Astrocyte (in vitro differentiated cells and primary cell): ENCODE data around the gene CAPS. TPM values are rescaled to one million over a fixed set of nuclear protein-coding genes. Genes with fewer than 3 reads are reported as not detected.
A peak's percentile ranks its signal among the peaks of the same experiment; 100 is the strongest.

Experiments used
- DNase-seq: peaks from one replicate; pipeline ENCODE4 v3.0.0-alpha.2; 2010; ENCODE audit warnings: low read depth
- FAIRE-seq: peaks from 2 replicates; lab custom pipeline; 2011; peaks lifted over from hg19 to GRCh38; lab: Jason Lieb, UNC
- H2AFZ ChIP-seq: 2 replicates; pipeline ENCODE4 v1.6.0; 2012; ENCODE audit warnings: low read depth, low read length, inconsistent platforms
- H3K27ac ChIP-seq: 2 replicates; pipeline ENCODE4 v1.5.1; 2011; ENCODE audit warnings: low read depth, low read length, inconsistent platforms
- H3K27me3 ChIP-seq: 2 replicates; pipeline ENCODE4 v1.6.0; 2011; ENCODE audit warnings: low read length, inconsistent platforms; ENCODE audit not compliant: insufficient read depth
- H3K36me3 ChIP-seq: 2 replicates; pipeline ENCODE4 v1.5.1; 2011; ENCODE audit warnings: low read length, inconsistent platforms; ENCODE audit not compliant: insufficient read depth
- H3K4me1 ChIP-seq: 2 replicates; pipeline ENCODE4 v1.5.1; 2011; ENCODE audit warnings: low read length, inconsistent platforms; ENCODE audit not compliant: insufficient read depth
- H3K4me2 ChIP-seq: 2 replicates; pipeline ENCODE4 v1.6.0; 2012; ENCODE audit warnings: low read length, inconsistent platforms
- H3K4me3 ChIP-seq: 2 replicates; pipeline ENCODE4 v1.5.1; 2011; ENCODE audit warnings: low read depth, mild to moderate bottlenecking, low read length, inconsistent platforms; ENCODE audit not compliant: insufficient read depth
- H3K79me2 ChIP-seq: 2 replicates; pipeline ENCODE4 v1.6.0; 2012; ENCODE audit warnings: mild to moderate bottlenecking, low read length, inconsistent platforms; ENCODE audit not compliant: insufficient read depth
- H3K9ac ChIP-seq: 2 replicates; pipeline ENCODE4 v1.6.0; 2012; ENCODE audit warnings: mild to moderate bottlenecking, low read length, inconsistent platforms
- H3K9me3 ChIP-seq: 2 replicates; pipeline ENCODE4 v1.5.1; 2012; ENCODE audit warnings: low read depth, mild to moderate bottlenecking, low read length, inconsistent platforms; ENCODE audit not compliant: insufficient read depth
- H4K20me1 ChIP-seq: 2 replicates; pipeline ENCODE4 v1.6.0; 2012; ENCODE audit warnings: low read length, inconsistent platforms; ENCODE audit not compliant: insufficient read depth
- H3K27ac Mint-ChIP-seq: one replicate; pipeline ENCODE4 v1.8.0; 2021; ENCODE audit warnings: mild to moderate bottlenecking, mixed read lengths; ENCODE audit not compliant: unreplicated experiment
- H3K27me3 Mint-ChIP-seq: one replicate; pipeline ENCODE4 v1.8.0; 2021; ENCODE audit warnings: low read depth, mixed read lengths; ENCODE audit not compliant: unreplicated experiment
- H3K36me3 Mint-ChIP-seq: one replicate; pipeline ENCODE4 v1.8.0; 2021; ENCODE audit warnings: low read depth, mixed read lengths; ENCODE audit not compliant: unreplicated experiment
- H3K4me1 Mint-ChIP-seq: one replicate; pipeline ENCODE4 v1.8.0; 2021; ENCODE audit warnings: low read depth, mixed read lengths; ENCODE audit not compliant: unreplicated experiment
- H3K4me3 Mint-ChIP-seq: one replicate; pipeline ENCODE4 v1.8.0; 2021; ENCODE audit warnings: mild to moderate bottlenecking, moderate library complexity, mixed read lengths; ENCODE audit not compliant: unreplicated experiment
- H3K9me3 Mint-ChIP-seq: one replicate; pipeline ENCODE4 v1.8.0; 2021; ENCODE audit warnings: mild to moderate bottlenecking, mixed read lengths; ENCODE audit not compliant: unreplicated experiment
- EZH2 ChIP-seq: IDR thresholded peaks from 2 replicates; pipeline ENCODE4 v1.6.1; 2012; ENCODE audit warnings: mild to moderate bottlenecking, low read length, inconsistent platforms; ENCODE audit not compliant: insufficient read depth
- total RNA-seq: library from RNA; stranded (reverse); gene quantifications from 2 replicates; pipeline ENCODE4 v1.2.1, GENCODE V29; 2021
- TF ChIP-seq, protein P1 (sequence below): IDR thresholded peaks from 2 replicates; pipeline ENCODE4 v1.5.1; 2011; ENCODE audit warnings: low read depth, mild to moderate bottlenecking, inconsistent platforms, low read length, moderate library complexity; ENCODE audit not compliant: insufficient read depth

Gene CAPS
- total RNA-seq, 1 donor from 2014 or later = 6.2 TPM

DNA sequence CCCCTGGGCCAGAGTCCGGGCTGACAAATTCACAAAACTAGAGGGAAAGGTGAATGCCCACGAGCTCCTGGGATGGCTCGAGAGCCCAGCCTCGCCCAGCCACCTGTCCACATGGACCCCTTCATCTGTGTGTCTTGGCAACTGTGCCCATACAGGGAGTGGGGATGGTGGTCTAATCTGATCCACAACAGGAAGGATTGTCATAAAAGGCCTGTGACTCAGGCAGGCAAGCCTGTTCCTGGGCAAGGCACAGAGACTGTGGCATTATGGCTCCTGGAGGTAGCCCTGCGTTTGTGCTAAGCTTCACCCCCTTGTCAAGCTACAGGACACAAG lies 20.0 kb downstream of the CAPS start:
- no peak overlapping the region for H3K4me3 Mint-ChIP-seq
- DNase-seq = no peak
- no peak for TF ChIP-seq EZH2
- TF ChIP-seq, protein P1, sequence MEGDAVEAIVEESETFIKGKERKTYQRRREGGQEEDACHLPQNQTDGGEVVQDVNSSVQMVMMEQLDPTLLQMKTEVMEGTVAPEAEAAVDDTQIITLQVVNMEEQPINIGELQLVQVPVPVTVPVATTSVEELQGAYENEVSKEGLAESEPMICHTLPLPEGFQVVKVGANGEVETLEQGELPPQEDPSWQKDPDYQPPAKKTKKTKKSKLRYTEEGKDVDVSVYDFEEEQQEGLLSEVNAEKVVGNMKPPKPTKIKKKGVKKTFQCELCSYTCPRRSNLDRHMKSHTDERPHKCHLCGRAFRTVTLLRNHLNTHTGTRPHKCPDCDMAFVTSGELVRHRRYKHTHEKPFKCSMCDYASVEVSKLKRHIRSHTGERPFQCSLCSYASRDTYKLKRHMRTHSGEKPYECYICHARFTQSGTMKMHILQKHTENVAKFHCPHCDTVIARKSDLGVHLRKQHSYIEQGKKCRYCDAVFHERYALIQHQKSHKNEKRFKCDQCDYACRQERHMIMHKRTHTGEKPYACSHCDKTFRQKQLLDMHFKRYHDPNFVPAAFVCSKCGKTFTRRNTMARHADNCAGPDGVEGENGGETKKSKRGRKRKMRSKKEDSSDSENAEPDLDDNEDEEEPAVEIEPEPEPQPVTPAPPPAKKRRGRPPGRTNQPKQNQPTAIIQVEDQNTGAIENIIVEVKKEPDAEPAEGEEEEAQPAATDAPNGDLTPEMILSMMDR = no peak
- no peak overlapping the region for H3K4me3 ChIP-seq
- H3K9me3 ChIP-seq = no peaks in the 10 kb centered on the region
- H3K9me3 Mint-ChIP-seq = no peaks in the 10 kb centered on the region
- no peaks in the 10 kb centered on the region for H3K27me3 Mint-ChIP-seq
- peaks cover 7% of the 10 kb centered on the region for H3K36me3 Mint-ChIP-seq
- peaks cover 13% of the 10 kb centered on the region for H3K4me1 ChIP-seq
- no peak overlapping the region for H3K4me2 ChIP-seq
- no peak overlapping the region for H3K27ac Mint-ChIP-seq
- H3K79me2 ChIP-seq = peaks cover 4% of the 10 kb centered on the region
- H3K36me3 ChIP-seq = peaks cover 16% of the 10 kb centered on the region
- H3K9ac ChIP-seq = no peak overlapping the region
- no peaks in the 10 kb centered on the region for H3K27me3 ChIP-seq
- H4K20me1 ChIP-seq = peaks cover 57% of the 10 kb centered on the region
- peaks cover 5% of the 10 kb centered on the region for H3K4me1 Mint-ChIP-seq
- no peak for FAIRE-seq
- no peak overlapping the region for H3K27ac ChIP-seq
- no peak overlapping the region for H2AFZ ChIP-seq

DNA sequence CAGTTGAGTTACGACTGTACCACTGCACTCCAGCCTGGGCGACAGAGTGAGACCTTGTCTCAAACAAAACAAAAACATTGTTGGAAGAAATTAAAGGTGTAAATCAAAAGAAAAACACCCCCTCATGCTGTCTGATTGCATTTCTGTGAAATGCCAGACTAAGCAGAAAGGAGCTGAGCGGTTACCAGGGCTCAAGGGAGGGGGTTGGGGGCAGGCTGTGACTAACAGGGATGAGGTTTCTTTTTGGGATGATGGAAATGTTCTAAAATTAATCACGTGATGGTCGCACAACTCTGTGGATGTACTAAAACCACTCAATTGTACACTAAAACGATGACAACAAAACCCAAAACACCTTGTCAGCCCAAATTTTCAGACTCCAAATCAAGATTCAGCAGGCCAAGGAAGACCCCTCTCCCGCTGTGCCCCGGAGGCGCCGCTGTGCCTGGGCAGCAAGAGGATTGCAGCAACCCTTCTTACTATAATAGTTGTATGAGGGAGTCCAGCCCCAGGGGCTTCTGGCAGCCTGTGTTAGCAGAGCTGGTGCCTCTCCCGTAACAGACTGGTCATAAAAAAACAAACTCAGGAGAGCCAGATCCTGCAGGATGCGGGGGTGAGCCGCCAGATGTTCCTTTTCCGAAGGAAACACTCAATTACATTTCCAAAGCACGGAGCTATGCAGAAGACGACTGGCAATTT lies 20.9 kb downstream of the CAPS start:
- no peak overlapping the region for H3K4me3 ChIP-seq
- peak overlapping the region; percentile 49 for H3K4me2 ChIP-seq
- H3K36me3 ChIP-seq = peaks cover 8% of the 10 kb centered on the region
- peaks cover 13% of the 10 kb centered on the region for H3K4me1 ChIP-seq
- H3K9me3 ChIP-seq = no peaks in the 10 kb centered on the region
- H3K4me1 Mint-ChIP-seq = peaks cover 5% of the 10 kb centered on the region
- H3K36me3 Mint-ChIP-seq = peaks cover 15% of the 10 kb centered on the region
- H4K20me1 ChIP-seq = peaks cover 60% of the 10 kb centered on the region
- DNase-seq (no peak), FAIRE-seq (no peak)
- no peaks in the 10 kb centered on the region for H3K9me3 Mint-ChIP-seq
- peaks cover 4% of the 10 kb centered on the region for H3K79me2 ChIP-seq
- no peaks in the 10 kb centered on the region for H3K27me3 ChIP-seq
- no peak for TF ChIP-seq EZH2
- TF ChIP-seq, protein P1 = no peak
- no peak overlapping the region for H3K4me3 Mint-ChIP-seq
- no peaks in the 10 kb centered on the region for H3K27me3 Mint-ChIP-seq
- peak overlapping the region; percentile 33 for H3K9ac ChIP-seq
- H3K27ac ChIP-seq = no peak overlapping the region
- H2AFZ ChIP-seq = no peak overlapping the region
- peak overlapping the region; percentile 64 for H3K27ac Mint-ChIP-seq

DNA sequence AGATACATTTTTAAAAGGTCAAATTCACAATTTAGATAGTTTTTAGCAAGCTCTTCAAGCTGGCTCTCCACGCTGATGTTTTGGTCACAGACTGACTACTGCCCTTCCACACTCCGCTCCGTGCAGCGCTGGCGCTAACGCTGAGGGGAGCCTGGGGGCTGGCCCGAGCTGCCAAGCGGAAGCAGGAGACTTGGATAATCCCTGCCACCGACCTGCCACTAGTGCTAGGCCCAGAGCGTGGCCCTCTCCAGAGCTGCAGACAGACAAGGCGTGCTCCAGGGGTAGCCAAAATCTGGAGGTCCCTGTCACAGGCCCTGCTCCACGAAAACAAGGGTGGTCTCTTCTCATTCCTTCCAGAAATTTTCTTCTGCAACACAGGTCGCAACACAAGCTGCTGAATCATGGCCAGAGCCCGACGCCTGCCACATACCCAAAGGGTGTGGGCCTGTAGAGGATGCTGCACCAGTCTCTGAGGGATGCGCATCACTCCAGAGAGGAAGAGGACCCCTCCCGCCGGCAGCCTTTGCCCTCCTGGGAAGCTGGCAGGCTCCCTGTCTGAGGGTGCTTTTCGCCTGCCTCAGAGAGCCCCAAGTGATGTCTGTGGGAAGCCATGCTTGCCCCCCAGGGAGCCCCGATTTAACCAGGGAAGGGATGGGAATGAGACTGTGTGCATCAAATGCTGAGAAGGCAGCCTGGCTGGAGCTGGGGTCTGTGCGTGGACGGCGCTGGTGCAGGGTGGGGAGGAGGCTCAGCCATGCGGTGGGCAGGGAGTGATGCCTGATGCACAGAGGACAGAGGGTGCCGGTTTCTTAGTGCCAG lies 21.6 kb downstream of the CAPS start:
- Mint-ChIP-seq H3K4me1 (peaks cover 5% of the 10 kb centered on the region), H3K27me3 (no peaks in the 10 kb centered on the region), H3K27ac (peak overlapping the region; percentile 53), H3K4me3 (no peak overlapping the region), H3K9me3 (no peaks in the 10 kb centered on the region), H3K36me3 (peaks cover 17% of the 10 kb centered on the region)
- no peak for FAIRE-seq
- Histone ChIP-seq H4K20me1 (peaks cover 68% of the 10 kb centered on the region), H3K36me3 (peaks cover 12% of the 10 kb centered on the region), H3K27ac (no peak overlapping the region), H3K79me2 (peaks cover 9% of the 10 kb centered on the region), H3K4me3 (no peak overlapping the region), H3K4me2 (peak overlapping the region; percentile 49), H2AFZ (no peak overlapping the region), H3K27me3 (no peaks in the 10 kb centered on the region), H3K4me1 (peaks cover 13% of the 10 kb centered on the region), H3K9ac (no peak overlapping the region), H3K9me3 (no peaks in the 10 kb centered on the region)
- TF ChIP-seq, protein P1 = no peak
- no peak for TF ChIP-seq EZH2
- no peak for DNase-seq
